Measurements from ENCODE around the gene PAEP.

DNA sequence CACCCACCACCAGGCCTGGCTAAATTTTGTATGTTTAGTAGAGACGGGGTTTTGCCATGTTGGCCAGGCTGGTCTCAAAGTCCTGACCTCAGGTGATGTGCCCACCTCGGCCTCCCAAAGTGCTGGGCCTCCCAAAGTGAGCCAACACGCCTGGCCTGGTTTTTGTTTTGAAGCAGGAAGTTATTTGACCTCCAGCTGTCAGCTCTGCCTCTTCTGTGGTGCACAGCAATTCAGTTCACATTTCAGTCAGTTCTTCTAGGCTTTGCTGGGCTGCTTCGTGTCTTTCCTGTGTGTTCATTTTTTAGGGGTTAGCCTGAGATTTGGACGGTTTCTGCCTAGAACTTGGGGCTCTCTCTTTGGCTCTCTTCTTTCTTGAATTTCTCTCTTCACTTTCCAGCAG, 31.4 kb upstream of the PAEP start:
- TF ChIP-seq, protein P1, sequence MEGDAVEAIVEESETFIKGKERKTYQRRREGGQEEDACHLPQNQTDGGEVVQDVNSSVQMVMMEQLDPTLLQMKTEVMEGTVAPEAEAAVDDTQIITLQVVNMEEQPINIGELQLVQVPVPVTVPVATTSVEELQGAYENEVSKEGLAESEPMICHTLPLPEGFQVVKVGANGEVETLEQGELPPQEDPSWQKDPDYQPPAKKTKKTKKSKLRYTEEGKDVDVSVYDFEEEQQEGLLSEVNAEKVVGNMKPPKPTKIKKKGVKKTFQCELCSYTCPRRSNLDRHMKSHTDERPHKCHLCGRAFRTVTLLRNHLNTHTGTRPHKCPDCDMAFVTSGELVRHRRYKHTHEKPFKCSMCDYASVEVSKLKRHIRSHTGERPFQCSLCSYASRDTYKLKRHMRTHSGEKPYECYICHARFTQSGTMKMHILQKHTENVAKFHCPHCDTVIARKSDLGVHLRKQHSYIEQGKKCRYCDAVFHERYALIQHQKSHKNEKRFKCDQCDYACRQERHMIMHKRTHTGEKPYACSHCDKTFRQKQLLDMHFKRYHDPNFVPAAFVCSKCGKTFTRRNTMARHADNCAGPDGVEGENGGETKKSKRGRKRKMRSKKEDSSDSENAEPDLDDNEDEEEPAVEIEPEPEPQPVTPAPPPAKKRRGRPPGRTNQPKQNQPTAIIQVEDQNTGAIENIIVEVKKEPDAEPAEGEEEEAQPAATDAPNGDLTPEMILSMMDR (IDR thresholded peaks at IDR 0.05): no peak
- no peak for TF ChIP-seq POLR2A (IDR thresholded peaks at IDR 0.05)
